Skeletal muscle tissue (tissue), 4 donors: ENCODE measurements around the gene GPR42. TPM values are rescaled to one million over a fixed set of nuclear protein-coding genes. Genes with fewer than 3 reads are reported as not detected.

Experiments
- H3K27ac ChIP-seq: one replicate; pipeline ENCODE4 v1.7.0; 2013; ENCODE audit warnings: mild to moderate bottlenecking, low read depth, low read length, inconsistent platforms
- H3K27me3 ChIP-seq, 3 donors: one replicate each; pipeline ENCODE4 v1.7.0; 2013; ENCODE audit warnings: low read length in 3 of 3; ENCODE audit not compliant: control insufficient read depth in 3 of 3, insufficient read depth in 3 of 3
- H3K36me3 ChIP-seq, 3 donors: one replicate each; pipeline ENCODE4 v1.7.0; 2013; ENCODE audit warnings: low read length in 3 of 3; ENCODE audit not compliant: control insufficient read depth in 3 of 3, insufficient read depth in 3 of 3
- H3K4me1 ChIP-seq, 3 donors: one replicate each; pipeline ENCODE4 v1.7.0; 2013; ENCODE audit warnings: low read length in 3 of 3, mild to moderate bottlenecking in 3 of 3; ENCODE audit not compliant: control insufficient read depth in 3 of 3, insufficient read depth in 3 of 3
- H3K4me3 ChIP-seq, 3 donors: one replicate each; pipeline ENCODE4 v1.7.0; 2013; ENCODE audit warnings: low read length in 3 of 3
- H3K9ac ChIP-seq, 3 donors: one replicate each; pipeline ENCODE4 v1.7.0; 2013; ENCODE audit warnings: low read length in 3 of 3, mild to moderate bottlenecking in 3 of 3, moderate library complexity in 2 of 3, low read depth in 1 of 3
- H3K9me3 ChIP-seq, 3 donors: one replicate each; pipeline ENCODE4 v1.7.0; 2013; ENCODE audit warnings: low read length in 3 of 3; ENCODE audit not compliant: control insufficient read depth in 3 of 3
- total RNA-seq: library from RNA; depleted of rRNA; stranded (reverse); fragments of >200 nt; gene quantifications from one replicate; pipeline ENCODE4 v1.2.3, GENCODE V29; 2014
- donor health status: Osteomylitis.

Gene GPR42
- total RNA-seq, 1 donor from 2014 or later, result not detected

DNA sequence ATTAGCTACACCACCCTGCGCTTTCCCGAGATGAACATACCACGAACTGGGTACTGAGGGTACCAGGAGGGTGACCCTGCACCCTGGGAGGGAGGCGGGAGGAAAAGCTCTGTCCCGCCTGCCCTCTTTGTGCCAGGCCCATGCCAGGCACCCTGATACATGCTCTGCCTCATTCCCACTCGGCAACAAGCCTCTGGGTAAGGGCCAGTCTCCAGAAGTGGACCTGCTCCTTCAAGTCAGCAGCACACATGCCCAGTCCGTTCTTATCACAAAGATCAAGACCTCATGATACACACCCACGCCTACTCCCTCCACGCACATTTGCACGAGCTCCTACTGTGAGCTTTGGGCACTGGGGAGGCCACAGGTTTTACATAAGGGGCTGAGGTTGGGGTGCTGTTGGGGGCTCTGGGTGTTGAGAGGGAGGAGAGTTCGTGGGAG is 25.2 kb upstream of the GPR42 start:
- H3K4me1 ChIP-seq, result peaks cover 0 to 3% (median 0%) of the 10 kb centered on the region in 3 donors
- no peak overlapping the region for H3K4me3 ChIP-seq
- peaks cover 14 to 37% (median 31%) of the 10 kb centered on the region in 3 donors for H3K27me3 ChIP-seq
- no peak overlapping the region for H3K9ac ChIP-seq
- no peaks in the 10 kb centered on the region for H3K9me3 ChIP-seq
- no peaks in the 10 kb centered on the region for H3K36me3 ChIP-seq
- H3K27ac ChIP-seq, result no peak overlapping the region

DNA sequence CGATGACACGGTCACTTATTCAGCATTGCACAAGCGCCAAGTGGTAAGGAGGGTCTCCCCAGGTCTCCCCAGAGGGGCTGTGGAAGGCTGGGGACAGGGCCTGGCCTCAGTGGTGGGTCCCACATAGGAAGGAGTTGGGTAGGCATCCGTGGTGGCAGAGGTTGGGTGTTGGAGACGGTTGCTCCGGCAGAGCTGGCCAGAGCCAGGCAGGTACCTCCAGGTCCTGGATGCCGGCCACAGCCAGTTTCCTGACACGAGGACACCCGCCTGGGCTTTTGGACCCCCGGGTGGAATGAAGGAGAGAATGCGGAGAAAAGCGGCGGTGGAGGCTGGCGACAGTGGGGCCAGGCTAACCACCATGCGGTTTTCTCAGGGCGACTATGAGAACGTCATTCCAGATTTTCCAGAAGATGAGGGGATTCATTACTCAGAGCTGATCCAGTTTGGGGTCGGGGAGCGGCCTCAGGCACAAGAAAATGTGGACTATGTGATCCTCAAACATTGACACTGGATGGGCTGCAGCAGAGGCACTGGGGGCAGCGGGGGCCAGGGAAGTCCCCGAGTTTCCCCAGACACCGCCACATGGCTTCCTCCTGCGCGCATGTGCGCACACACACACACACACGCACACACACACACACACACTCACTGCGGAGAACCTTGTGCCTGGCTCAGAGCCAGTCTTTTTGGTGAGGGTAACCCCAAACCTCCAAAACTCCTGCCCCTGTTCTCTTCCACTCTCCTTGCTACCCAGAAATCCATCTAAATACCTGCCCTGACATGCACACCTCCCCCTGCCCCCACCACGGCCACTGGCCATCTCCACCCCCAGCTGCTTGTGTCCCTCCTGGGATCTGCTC is 24.4 kb upstream of the GPR42 start:
- H3K4me3 ChIP-seq, result no peak overlapping the region
- no peak overlapping the region for H3K9ac ChIP-seq
- no peak overlapping the region for H3K27ac ChIP-seq
- no peaks in the 10 kb centered on the region for H3K36me3 ChIP-seq
- peaks cover 14 to 37% (median 31%) of the 10 kb centered on the region in 3 donors for H3K27me3 ChIP-seq
- peaks cover 0 to 3% (median 0%) of the 10 kb centered on the region in 3 donors for H3K4me1 ChIP-seq
- H3K9me3 ChIP-seq, result no peaks in the 10 kb centered on the region

DNA sequence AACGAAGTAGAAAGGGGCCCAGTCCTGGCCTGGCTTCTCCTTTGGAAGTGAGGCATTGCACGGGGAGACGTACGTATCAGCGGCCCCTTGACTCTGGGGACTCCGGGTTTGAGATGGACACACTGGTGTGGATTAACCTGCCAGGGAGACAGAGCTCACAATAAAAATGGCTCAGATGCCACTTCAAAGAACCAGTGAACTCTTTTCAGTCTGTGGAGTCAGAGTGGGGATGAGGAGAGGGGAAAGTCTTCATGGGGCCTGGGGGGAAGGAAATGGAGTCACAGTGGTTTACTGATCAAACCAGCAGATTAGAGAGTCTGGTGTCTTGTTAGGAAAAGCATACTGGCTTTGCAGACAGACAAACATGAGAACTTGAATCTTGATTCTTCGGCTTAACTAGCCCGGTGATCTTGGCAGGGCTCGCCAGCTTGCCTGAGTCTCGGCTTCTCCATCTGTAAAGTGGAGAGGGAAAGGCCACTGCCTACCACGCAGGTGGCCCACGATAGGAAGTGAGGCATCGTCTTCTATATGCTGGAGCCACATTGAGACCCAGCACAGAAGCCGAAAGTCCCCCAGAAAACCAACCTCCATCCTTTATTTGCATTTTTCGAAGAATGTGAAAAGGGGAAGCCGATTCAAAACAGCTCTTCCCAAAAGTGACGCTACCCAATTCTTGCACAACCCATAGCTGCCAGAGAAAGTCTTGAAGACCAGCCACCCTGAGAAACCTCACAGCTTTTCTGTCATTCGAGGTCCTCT is 23.5 kb upstream of the GPR42 start, which contains the start of gene FFAR1:
TSS of gene FFAR1 (plus strand) at position 732 of the 759 bp plus-strand sequence. CDS start 3,650 bp downstream, outside the sequence.
- H3K36me3 ChIP-seq, result no peaks in the 10 kb centered on the region
- no peaks in the 10 kb centered on the region for H3K9me3 ChIP-seq
- peaks cover 13 to 42% (median 40%) of the 10 kb centered on the region in 3 donors for H3K27me3 ChIP-seq
- no peak within 1 kb of the TSS for H3K4me3 ChIP-seq
- H3K4me1 ChIP-seq, result peaks cover 0 to 3% (median 0%) of the 10 kb centered on the region in 3 donors
- H3K27ac ChIP-seq, result no peak within 1 kb of the TSS
- H3K9ac ChIP-seq, result no peak within 1 kb of the TSS

DNA sequence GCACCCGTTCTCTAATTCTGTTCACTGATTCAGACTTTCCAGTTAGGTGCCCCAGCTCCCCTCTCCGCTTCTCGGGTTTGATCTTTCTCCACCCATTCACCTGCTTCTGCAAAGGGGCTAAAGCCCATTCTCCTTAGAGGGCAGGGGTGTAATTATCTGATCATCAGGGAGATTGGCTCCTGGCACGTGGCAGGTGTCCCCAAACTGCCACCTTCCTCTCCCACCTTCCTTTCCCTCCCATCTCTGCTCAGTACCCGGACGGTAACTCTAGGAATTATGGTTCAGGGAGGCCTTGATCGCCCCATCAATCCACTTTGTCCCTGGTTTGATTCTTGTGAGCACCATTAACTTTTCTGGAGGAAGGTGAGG is 23.0 kb upstream of the GPR42 start:
- Histone ChIP-seq H3K4me3 (no peak overlapping the region), H3K27ac (no peak overlapping the region), H3K9me3 (no peaks in the 10 kb centered on the region), H3K36me3 (no peaks in the 10 kb centered on the region), H3K4me1 (peaks cover 0 to 3% (median 0%) of the 10 kb centered on the region in 3 donors), H3K27me3 (peaks cover 15 to 44% (median 43%) of the 10 kb centered on the region in 3 donors), H3K9ac (no peak overlapping the region)

DNA sequence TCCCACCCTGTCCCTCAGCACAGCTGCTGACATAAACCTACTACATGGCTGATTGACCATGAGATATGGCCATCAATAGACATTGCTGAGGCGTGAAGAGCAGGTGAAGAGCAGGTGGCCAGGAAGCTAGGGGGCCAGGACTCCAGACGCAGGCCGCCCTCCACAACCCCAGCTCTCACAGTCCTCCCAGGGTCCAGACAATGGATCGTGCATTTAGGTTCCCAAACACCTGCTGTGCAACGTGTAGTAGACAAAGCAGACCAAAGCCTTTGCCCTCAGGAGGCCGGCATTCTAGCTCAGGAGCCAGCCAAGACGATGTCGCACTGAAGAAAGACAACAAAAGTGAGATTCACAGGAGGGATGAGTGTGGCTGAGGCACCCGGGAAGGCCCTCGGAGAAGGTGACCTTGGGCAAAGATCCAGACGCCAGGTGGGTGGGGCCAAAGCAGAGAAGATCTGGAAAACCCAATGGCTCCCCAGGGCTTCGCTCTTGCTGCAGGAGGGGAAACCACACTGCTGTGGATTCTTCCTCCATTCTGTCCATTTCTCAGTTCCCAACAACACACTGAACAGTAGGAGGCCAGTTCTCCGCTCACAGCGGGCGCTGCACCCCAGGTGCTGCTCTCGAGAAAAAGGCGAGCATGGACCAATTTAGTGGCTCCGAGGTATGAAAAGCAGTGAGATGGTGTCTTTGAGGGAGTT is 21.8 kb upstream of the GPR42 start:
- Histone ChIP-seq H3K9ac (no peak overlapping the region), H3K4me1 (peaks cover 0 to 3% (median 0%) of the 10 kb centered on the region in 3 donors), H3K36me3 (no peaks in the 10 kb centered on the region), H3K4me3 (no peak overlapping the region), H3K9me3 (no peaks in the 10 kb centered on the region), H3K27me3 (peaks cover 12 to 50% (median 43%) of the 10 kb centered on the region in 3 donors), H3K27ac (no peak overlapping the region)

DNA sequence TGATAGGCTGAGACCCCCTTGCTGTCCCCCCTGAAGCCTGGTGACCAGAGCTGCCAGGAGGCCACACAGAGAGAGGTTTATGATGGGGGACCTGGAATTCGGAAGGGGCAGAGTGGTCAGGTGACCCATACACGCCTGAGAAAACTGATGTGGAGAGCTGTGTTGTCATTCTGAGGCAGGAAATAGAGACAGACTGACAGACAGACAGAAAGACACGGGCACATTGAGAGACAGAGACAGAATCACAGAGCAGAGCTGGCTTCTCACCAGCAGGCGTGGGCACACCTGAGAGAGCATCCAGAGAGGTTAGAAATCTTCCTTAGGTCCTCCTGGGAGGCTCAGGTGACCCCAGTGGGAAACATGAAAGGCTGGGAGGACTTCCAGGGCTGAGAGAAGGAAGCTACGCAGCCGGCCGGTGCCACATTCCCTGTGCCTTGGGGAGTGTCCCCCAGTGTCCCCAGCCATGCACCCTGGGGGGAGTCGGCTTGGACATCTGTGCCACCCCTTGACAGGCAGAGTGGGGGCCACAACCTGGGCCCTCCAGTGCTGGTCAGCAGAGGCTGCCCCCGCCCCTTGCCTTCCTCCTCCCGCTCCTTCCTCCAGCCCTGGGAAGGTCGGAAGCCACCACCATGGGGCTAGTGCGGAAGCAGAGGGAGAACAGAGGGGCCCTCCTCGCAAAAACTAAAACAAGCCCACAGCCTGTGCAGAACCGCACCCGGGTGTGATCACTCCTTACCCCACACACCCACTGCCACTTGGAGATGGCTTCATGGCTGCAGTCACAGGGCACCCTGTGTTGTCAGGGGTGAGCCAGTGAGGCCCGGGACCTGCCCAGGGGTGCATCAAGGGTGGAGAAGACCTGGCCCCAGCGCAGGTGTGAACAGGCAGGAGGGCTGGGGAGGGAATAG is 21.0 kb upstream of the GPR42 start:
- Histone ChIP-seq H3K9me3 (no peaks in the 10 kb centered on the region), H3K9ac (no peak overlapping the region), H3K27me3 (peaks cover 12 to 42% (median 40%) of the 10 kb centered on the region in 3 donors), H3K36me3 (no peaks in the 10 kb centered on the region), H3K27ac (no peak overlapping the region), H3K4me1 (peaks cover 0 to 3% (median 0%) of the 10 kb centered on the region in 3 donors), H3K4me3 (no peak overlapping the region)

DNA sequence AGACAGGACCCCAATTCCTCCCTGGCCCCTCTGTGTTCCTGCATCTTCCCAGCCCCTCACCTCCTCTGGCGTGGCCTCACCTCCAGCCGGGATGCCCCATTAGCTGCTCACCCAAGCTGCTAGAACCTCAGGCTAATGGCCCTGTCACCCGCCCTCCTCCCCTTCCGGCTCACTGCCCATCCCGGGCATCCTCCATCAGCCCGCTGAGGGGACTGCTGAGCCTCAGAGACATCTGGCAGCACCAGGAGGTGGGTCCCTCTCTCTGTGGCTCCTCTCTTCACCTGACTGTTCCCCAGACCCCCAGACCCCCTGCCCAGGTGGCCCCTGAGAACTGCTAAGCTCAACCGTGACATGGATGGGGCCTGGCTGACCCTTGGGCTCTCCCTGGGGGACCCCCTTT is 20.3 kb upstream of the GPR42 start:
- H3K27ac ChIP-seq, result no peak overlapping the region
- no peak overlapping the region for H3K9ac ChIP-seq
- no peak overlapping the region for H3K4me3 ChIP-seq
- peaks cover 9 to 44% (median 38%) of the 10 kb centered on the region in 3 donors for H3K27me3 ChIP-seq
- H3K36me3 ChIP-seq, result no peaks in the 10 kb centered on the region
- peaks cover 0 to 3% (median 0%) of the 10 kb centered on the region in 3 donors for H3K4me1 ChIP-seq
- H3K9me3 ChIP-seq, result no peaks in the 10 kb centered on the region

DNA sequence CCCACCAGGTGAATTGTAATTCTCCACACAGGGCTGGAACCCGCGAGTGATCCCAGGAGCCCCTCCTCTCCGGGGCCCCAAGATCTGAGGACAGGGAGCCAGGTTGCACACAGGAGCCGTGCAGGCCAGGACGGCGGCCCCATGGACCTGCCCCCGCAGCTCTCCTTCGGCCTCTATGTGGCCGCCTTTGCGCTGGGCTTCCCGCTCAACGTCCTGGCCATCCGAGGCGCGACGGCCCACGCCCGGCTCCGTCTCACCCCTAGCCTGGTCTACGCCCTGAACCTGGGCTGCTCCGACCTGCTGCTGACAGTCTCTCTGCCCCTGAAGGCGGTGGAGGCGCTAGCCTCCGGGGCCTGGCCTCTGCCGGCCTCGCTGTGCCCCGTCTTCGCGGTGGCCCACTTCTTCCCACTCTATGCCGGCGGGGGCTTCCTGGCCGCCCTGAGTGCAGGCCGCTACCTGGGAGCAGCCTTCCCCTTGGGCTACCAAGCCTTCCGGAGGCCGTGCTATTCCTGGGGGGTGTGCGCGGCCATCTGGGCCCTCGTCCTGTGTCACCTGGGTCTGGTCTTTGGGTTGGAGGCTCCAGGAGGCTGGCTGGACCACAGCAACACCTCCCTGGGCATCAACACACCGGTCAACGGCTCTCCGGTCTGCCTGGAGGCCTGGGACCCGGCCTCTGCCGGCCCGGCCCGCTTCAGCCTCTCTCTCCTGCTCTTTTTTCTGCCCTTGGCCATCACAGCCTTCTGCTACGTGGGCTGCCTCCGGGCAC is 19.3 kb upstream of the GPR42 start:
- Histone ChIP-seq H3K36me3 (no peaks in the 10 kb centered on the region), H3K27ac (no peak overlapping the region), H3K27me3 (peaks cover 7 to 34% (median 30%) of the 10 kb centered on the region in 3 donors), H3K4me3 (no peak overlapping the region), H3K9me3 (no peaks in the 10 kb centered on the region), H3K4me1 (peaks cover 0 to 3% (median 0%) of the 10 kb centered on the region in 3 donors), H3K9ac (no peak overlapping the region)
